Transverse colon (tissue), 4 donors: Measurements from ENCODE around the gene CHIT1. TPM values are rescaled to one million over a fixed set of nuclear protein-coding genes. Genes with fewer than 3 reads are reported as not detected.

Source experiments
- DNase-seq: peaks from one replicate; pipeline ENCODE4 v3.0.0-alpha.2; 2019
- H3K27ac ChIP-seq, 4 donors: fragments of 200-600 bp; sonication (generic); 2 replicates each; pipeline ENCODE4 v1.5.1; 2016 to 2018; ENCODE audit warnings: inconsistent platforms in 4 of 4
- H3K27me3 ChIP-seq: fragments of 200-600 bp; sonication (generic); 2 replicates; pipeline ENCODE4 v1.5.1; 2017; ENCODE audit warnings: inconsistent platforms
- H3K36me3 ChIP-seq, 4 donors: fragments of 200-600 bp; sonication (generic); 2 replicates each; pipeline ENCODE4 v1.5.1; 2017 to 2019; ENCODE audit warnings: inconsistent platforms in 4 of 4
- H3K4me1 ChIP-seq, 4 donors: fragments of 200-600 bp; sonication (generic); 2 replicates each; pipeline ENCODE4 v1.5.1; 2017 to 2020; ENCODE audit warnings: inconsistent platforms in 4 of 4
- H3K4me3 ChIP-seq, 4 donors: fragments of 200-600 bp; sonication (generic); 1 replicate in 1 of 4; 2 replicates in 3 of 4; pipeline versions ENCODE4 v1.5.1 to v1.6.1; 2017 to 2019; ENCODE audit warnings: inconsistent platforms in 4 of 4
- H3K9me3 ChIP-seq, 2 donors: fragments of 200-600 bp; sonication (generic); 2 replicates each; pipeline ENCODE4 v1.5.1; 2017 to 2019; ENCODE audit warnings: inconsistent platforms in 2 of 2
- CTCF ChIP-seq, 5 experiments: fragments of 200-600 bp in 3 of 5; fragments of 450-650 bp in 2 of 5; sonication (generic) in 3 of 5; IDR thresholded peaks; 1 replicate in 2 of 5; 2 replicates in 3 of 5; pipeline ENCODE4 v1.5.1; 2016 to 2017; ENCODE audit warnings: antibody characterized with exemption in 5 of 5, inconsistent platforms in 3 of 5, mild to moderate bottlenecking in 2 of 5, moderate library complexity in 1 of 5
- EP300 ChIP-seq: sonication (generic); formaldehyde crosslinking; IDR thresholded peaks from one replicate; pipeline ENCODE4 v1.6.1; 2017; ENCODE audit warnings: antibody characterized with exemption, low read depth
- POLR2A ChIP-seq: fragments of 450-650 bp; IDR thresholded peaks from one replicate; pipeline ENCODE4 v1.6.1; 2016; ENCODE audit warnings: antibody characterized with exemption, mild to moderate bottlenecking, moderate library complexity
- POLR2AphosphoS5 ChIP-seq, 3 donors: sonication (generic); formaldehyde crosslinking; IDR thresholded peaks; one replicate each; pipeline ENCODE4 v1.6.1; 2016; ENCODE audit warnings: antibody characterized with exemption in 3 of 3
- WGBS, 2 donors: methylation state at CpG; one replicate each; pipeline ENCODE4 v1.1.5; 2018; ENCODE audit warnings: low coverage in 1 of 2; 5-methylcytosine and 5-hydroxymethylcytosine counted together
- in situ Hi-C, 4 donors: fragments of 200-750 bp; cut with MboI; loops; one replicate each; pipeline versions ENCODE4 v1.15.0 to v1.15.1; 2017; ENCODE audit warnings: low sequenced_read_pairs in 3 of 4, low pct_ligation_motif_present in 1 of 4, low pct_unique_long_range_greater_than_20kb in 1 of 4
- intact Hi-C: fragments of 100-400 bp; cut with DNase I; formaldehyde crosslinking; loops from one replicate; pipeline ENCODE4 v1.15.1; 2023; ENCODE audit warnings: low total_unique reads
- total RNA-seq, 4 donors: library from RNA; depleted of rRNA; stranded (reverse); fragments of >200 nt; gene quantifications; one replicate each; pipeline ENCODE4 v1.1.0, GENCODE V29; 2016

CHIT1 gene
- total RNA-seq, 4 donors from 2014 or later, result 0.79 TPM; not detected in 3

GRCh38 chr1:203200916-203201315 is 28.6 kb downstream of the CHIT1 start:
- intact Hi-C loops (no loop called here), in situ Hi-C loops (no loop called here)
- no peak overlapping the region for H3K4me3 ChIP-seq
- WGBS, 2 donors, result 33 to 70% methylated on average over 1 of the region's 1 CpG
- no peaks in the 10 kb centered on the region for H3K36me3 ChIP-seq
- H3K27me3 ChIP-seq, result no peaks in the 10 kb centered on the region
- H3K9me3 ChIP-seq, result no peaks in the 10 kb centered on the region
- H3K4me1 ChIP-seq, result peaks cover 0 to 6% (median 1%) of the 10 kb centered on the region in 4 donors
- TF ChIP-seq POLR2AphosphoS5 (IDR thresholded peaks at IDR 0.05), result no peak
- TF ChIP-seq EP300, result no peak
- no peak for TF ChIP-seq POLR2A
- no peak for DNase-seq
- H3K27ac ChIP-seq, result peak overlapping the region; percentile 45 to 69 (median 57)

DNA sequence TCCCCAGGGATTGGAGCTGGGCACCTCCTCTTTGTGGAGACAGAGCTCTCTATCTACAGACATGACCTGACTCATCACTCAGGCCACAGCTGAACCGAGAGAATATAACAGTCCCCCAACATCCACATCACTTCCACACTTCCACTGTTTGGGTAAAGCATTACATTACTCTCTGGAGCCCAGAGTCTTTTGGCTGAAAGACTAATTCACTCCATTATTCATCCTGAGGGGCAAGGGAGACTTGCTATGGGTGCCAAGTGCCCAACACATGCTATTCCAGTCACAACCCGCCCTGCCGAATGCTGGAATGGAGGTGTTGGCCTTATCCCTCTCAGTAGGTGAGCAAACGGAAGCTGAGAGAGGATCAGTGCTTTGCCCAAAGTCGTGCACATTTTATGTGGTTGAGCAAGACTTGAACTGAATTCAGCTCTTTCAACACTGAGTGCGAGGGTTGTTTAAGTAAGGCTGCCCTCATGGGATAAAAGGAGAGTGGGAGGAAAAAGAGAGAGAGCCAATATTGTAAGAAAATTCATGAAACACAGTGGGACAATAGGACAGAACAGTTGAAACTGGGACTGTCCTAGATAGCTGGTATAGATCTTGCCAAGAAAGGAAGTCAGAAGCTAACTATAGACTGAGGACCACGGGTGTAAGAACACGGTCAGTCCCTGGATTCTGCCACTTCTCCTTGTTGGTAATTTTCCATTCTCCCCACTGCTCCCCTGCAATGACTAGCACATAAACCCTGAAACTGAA is 29.5 kb downstream of the CHIT1 start:
- no peak overlapping the region for H3K4me3 ChIP-seq
- H3K27ac ChIP-seq, result peak overlapping the region; percentile 45 to 69 (median 57)
- in situ Hi-C loops (no loop called here), intact Hi-C loops (no loop called here)
- H3K9me3 ChIP-seq, result no peaks in the 10 kb centered on the region
- H3K27me3 ChIP-seq, result no peaks in the 10 kb centered on the region
- peaks cover 0 to 6% (median 1%) of the 10 kb centered on the region in 4 donors for H3K4me1 ChIP-seq
- TF ChIP-seq POLR2AphosphoS5 (IDR thresholded peaks at IDR 0.05), result peak in 1 of 3 donors; percentile 51
- TF ChIP-seq CTCF (IDR thresholded peaks at IDR 0.05), result no peak
- 67 to 68% methylated on average over 1 to 8 of the region's 8 CpGs for WGBS, 2 donors
- DNase-seq, result no peak
- no peaks in the 10 kb centered on the region for H3K36me3 ChIP-seq

GRCh38 chr1:203199481-203199815 is 30.0 kb downstream of the CHIT1 start:
- Histone ChIP-seq H3K4me3 (no peak overlapping the region), H3K9me3 (no peaks in the 10 kb centered on the region), H3K4me1 (peaks cover 0 to 6% (median 1%) of the 10 kb centered on the region in 4 donors), H3K27ac (peak overlapping the region; percentile 45 to 69 (median 57)), H3K27me3 (no peaks in the 10 kb centered on the region), H3K36me3 (no peaks in the 10 kb centered on the region)
- DNase-seq, result no peak
- intact Hi-C loops, result no loop called here
- 83 to 84% methylated on average over 1 to 6 of the region's 6 CpGs for WGBS, 2 donors
- in situ Hi-C loops, result no loop called here
- no peak for TF ChIP-seq POLR2AphosphoS5 (IDR thresholded peaks at IDR 0.05)
- TF ChIP-seq EP300, result no peak
- no peak for TF ChIP-seq POLR2A
- no peak for TF ChIP-seq CTCF (IDR thresholded peaks at IDR 0.05)

DNA sequence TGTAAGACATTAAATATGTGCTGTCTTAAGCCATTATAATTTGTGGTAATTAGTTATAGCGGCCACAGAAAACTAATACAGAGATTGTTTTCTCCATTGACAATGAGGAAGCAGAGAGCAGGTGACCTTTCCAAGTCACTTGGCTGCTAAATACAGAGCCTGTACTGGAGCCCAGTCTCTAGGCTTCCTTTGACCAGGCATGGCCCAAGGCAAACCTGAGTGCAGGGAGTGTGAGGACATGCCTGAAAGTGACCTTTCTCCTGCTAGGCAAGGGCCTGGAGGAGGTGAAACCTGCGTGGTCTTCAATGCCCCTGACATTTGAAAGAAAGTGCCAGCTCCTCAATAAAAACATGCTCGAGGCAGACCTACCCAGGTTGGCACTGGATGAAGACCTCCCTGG is 30.5 kb downstream of the CHIT1 start:
- WGBS, 2 donors, result 75% methylated on average over 3 of the region's 3 CpGs; no CpG with 5 or more reads in 1 of the 2 donors
- intact Hi-C loops, result no loop called here
- H3K27ac ChIP-seq, result peak overlapping the region in 1 of 4 donors; percentile 45
- no peak for DNase-seq
- peaks cover 0 to 6% (median 1%) of the 10 kb centered on the region in 4 donors for H3K4me1 ChIP-seq
- TF ChIP-seq CTCF (IDR thresholded peaks at IDR 0.05), result no peak
- TF ChIP-seq EP300, result no peak
- no peak for TF ChIP-seq POLR2A
- no peak for TF ChIP-seq POLR2AphosphoS5 (IDR thresholded peaks at IDR 0.05)
- H3K9me3 ChIP-seq, result no peaks in the 10 kb centered on the region
- H3K36me3 ChIP-seq, result no peaks in the 10 kb centered on the region
- no peak overlapping the region for H3K4me3 ChIP-seq
- in situ Hi-C loops, result no loop called here
- H3K27me3 ChIP-seq, result no peaks in the 10 kb centered on the region
